ENCODE measurements around the gene ATP10D.
"Not testable (repeated sequence)": the region's sequence is repeated elsewhere in the genome, so short reads cannot be mapped to it uniquely, and the experiment has no call there.

The ATP10D gene

DNA sequence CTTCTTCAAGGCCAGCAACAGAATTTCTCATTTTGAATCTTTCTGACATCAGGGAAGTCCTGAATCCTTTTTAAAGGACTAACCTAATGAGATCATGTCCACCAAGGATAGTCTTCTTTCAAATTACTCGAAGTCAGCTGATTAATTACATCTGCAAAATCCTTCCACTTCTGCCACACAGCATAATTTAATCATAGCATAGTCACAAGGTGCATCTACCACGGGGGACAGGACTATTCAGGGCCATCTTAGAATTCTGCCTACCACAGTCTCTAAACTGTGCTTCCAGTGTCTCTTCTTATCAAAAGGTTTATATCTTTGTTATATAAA, 53.7 kb downstream of the ATP10D start:
- no peak overlapping the region for H3K4me3 ChIP-seq (replicated peaks; ENCODE audit: low read depth, low read length)
- DNase-seq (ENCODE audit: extremely low read depth, low read depth): no peak
- TF ChIP-seq, protein P1, sequence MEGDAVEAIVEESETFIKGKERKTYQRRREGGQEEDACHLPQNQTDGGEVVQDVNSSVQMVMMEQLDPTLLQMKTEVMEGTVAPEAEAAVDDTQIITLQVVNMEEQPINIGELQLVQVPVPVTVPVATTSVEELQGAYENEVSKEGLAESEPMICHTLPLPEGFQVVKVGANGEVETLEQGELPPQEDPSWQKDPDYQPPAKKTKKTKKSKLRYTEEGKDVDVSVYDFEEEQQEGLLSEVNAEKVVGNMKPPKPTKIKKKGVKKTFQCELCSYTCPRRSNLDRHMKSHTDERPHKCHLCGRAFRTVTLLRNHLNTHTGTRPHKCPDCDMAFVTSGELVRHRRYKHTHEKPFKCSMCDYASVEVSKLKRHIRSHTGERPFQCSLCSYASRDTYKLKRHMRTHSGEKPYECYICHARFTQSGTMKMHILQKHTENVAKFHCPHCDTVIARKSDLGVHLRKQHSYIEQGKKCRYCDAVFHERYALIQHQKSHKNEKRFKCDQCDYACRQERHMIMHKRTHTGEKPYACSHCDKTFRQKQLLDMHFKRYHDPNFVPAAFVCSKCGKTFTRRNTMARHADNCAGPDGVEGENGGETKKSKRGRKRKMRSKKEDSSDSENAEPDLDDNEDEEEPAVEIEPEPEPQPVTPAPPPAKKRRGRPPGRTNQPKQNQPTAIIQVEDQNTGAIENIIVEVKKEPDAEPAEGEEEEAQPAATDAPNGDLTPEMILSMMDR (IDR thresholded peaks at IDR 0.05; ENCODE audit: low read depth, low read length, missing control alignments): no peak

DNA sequence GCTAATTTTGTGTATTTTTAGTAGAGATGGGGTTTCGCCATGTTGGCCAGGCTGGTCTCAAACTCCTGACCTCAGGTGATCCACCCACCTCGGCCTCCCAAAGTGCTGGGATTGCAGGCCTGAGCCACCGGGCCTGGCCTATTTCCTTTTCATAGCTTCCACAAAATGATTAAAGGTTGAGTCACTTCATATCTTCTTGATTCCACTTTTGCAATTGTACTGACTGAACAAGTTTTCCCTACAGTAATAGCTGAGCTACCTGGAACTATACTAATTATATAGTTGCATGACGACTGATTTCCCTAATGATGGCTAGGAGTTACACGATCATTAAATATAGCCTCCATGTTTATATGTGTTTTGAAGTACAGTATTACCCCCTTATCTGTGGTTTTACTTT, 57.6 kb downstream of the ATP10D start:
- H3K4me3 ChIP-seq (replicated peaks; ENCODE audit: low read depth, low read length); DNase-seq (ENCODE audit: extremely low read depth, low read depth): not testable (repeated sequence)

DNA sequence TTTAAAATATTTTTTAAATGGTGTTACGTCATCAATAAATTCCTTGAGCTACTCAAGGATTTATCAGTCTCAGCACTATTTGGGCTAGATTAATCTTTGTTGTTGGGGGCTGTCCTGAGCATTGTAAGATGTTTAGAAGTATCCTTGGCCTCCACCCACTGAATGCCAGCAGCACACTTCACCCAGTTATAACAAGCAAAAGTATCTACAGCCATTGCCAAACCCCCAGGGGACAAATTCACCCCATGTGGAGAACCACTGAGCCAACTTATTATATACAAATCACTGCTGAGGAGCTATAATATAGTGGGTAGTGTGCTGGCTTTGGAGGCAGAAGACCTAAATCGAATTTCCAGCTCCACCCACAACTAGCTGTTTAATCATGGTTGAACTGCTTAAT, 58.3 kb downstream of the ATP10D start:
- no peak for DNase-seq (ENCODE audit: extremely low read depth, low read depth)
- no peak overlapping the region for H3K4me3 ChIP-seq (replicated peaks; ENCODE audit: low read depth, low read length)
- TF ChIP-seq, protein P1 (IDR thresholded peaks at IDR 0.05; ENCODE audit: low read depth, low read length, missing control alignments): no peak

DNA sequence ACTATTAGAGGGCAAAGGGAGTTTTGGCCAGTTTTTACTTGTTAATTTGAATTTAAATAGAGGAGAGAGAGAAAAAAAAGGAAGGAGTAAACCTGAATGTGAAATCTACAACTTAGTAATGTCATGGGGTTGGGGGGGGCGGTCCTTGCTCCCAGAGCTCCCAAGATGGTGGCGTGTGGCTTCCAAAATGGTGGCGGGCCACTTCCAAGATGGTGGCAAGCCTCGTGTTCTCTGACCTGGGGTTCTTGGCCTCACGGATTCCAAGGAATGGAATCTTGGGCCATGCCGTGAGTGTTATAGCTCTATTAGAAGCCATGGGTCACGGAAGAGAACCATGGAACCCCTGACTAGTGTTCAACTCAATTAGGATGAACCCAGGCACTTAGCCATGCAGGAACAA, 65.3 kb downstream of the ATP10D start:
- H3K4me3 ChIP-seq (replicated peaks; ENCODE audit: low read depth, low read length); DNase-seq (ENCODE audit: extremely low read depth, low read depth): not testable (repeated sequence)

DNA sequence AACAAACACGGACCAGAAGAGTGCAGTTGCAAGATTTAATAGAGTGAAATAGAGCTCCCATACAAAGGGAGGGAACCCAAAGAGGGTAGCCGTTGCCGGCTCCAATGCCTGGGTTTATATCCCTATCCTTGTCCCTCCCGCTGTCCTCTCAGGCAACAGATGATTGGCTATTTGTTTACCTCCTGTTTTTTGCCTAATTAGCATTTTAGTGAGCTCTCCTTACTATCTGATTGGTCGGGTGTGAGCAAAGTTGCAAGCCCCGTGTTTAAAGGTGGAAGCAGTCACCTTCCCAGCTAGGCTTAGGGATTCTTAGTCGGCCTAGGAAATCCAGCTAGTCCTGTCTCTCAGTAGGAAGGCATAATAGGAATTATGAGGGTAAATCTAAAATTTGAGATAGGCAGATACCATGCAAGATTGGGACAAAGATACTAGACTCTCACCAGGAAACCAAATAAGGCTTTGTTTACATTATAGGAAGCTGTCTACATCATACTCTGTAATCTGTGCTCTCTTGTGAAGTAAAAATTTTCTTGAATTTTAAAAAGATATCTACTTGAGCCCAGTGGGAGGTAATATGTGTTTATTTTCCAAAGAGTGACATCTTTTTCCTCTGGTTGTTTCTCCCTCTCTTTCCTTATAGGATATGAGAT, 65.9 kb downstream of the ATP10D start:
- no peak overlapping the region for H3K4me3 ChIP-seq (replicated peaks; ENCODE audit: low read depth, low read length)

DNA sequence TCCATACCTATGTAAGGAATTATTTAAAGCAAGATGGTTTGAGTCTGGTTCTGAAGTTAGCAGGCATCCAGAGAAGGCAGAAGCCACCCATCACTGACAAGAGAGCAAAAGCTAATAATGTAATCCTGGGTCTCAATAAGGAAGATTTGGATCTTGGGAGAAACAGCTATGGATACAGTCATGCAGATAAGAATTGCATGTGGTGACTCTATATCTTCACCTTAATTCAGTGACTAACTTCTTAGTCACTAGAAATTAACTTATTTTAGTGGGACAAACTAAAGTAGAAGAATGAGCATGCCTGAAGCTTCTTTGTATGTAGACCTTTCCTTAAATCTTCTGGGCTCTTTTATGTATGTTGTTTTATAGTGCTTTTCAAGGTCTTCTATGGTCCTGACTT, 66.6 kb downstream of the ATP10D start:
- TF ChIP-seq, protein P1 (IDR thresholded peaks at IDR 0.05; ENCODE audit: low read depth, low read length, missing control alignments): no peak
- H3K4me3 ChIP-seq (replicated peaks; ENCODE audit: low read depth, low read length): no peak overlapping the region
- no peak for DNase-seq (ENCODE audit: extremely low read depth, low read depth)

More for the DNA sequence above, 65.9 kb downstream of the ATP10D start:
- no peak for DNase-seq (ENCODE audit: extremely low read depth, low read depth)
- TF ChIP-seq, protein P1 (IDR thresholded peaks at IDR 0.05; ENCODE audit: low read depth, low read length, missing control alignments): no peak

DNA sequence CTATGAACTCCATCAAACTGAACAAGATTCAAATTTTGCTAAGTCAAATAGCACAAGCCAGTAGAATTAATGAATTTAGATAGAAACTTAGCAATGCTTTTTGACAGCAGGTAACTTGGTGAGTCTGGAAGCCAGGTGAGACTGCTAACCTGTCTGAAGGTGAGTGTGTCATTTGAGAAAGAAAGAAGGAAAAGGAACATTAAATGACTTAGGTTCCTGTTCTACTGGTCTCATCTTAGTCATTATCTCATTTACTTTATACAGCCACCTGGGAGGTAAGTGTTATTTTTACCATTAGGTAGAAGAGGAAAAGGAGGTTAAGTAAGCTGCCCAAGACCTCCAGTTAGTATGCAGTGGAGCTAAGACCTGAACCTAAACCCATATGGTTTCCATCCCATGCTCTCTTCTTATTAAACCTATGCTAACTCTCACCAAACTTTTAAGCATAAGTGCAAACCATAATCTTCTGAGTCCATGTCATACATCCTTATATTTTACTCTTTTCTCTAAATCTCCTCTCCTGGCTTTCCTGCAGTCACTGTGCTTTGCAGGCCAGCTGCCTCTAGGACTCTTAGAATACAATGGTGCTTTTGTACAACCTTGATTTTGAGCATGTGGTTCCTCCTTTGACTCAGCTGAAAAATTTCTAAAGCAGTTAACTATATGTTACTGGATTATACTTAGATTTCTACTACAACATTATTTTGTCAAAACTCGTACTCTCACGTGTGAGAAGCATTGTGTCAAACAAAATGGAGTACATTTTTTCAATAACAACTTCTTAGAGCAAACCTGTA, 68.5 kb downstream of the ATP10D start:
- H3K4me3 ChIP-seq (replicated peaks; ENCODE audit: low read depth, low read length): no peak overlapping the region
- TF ChIP-seq, protein P1 (IDR thresholded peaks at IDR 0.05; ENCODE audit: low read depth, low read length, missing control alignments): no peak
- DNase-seq (ENCODE audit: extremely low read depth, low read depth): no peak

DNA sequence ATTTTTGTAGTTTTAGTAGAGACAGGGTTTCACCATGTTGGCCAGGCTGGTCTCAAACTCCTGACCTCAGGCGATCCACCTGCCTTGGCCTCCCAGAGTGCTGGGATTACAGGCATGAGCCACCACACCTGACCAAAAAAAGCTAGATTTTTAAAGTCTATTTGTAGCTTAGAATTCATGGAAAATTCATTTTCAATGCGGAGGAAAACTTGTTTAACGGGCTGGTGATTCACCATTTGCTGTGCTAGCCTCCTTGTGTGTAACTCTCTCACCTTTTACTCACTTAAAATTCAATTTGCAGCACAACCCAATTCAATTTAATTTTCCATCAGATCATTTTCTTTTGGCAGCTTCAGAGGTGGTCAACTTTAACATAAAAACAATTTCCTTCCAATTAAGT, 70.8 kb downstream of the ATP10D start:
- not testable (repeated sequence) for H3K4me3 ChIP-seq (replicated peaks; ENCODE audit: low read depth, low read length)

More for the DNA sequence above, 70.8 kb downstream of the ATP10D start:
- not testable (repeated sequence) for DNase-seq (ENCODE audit: extremely low read depth, low read depth)

Measured in HFF-Myc (cell line).